ELR (cell line): ENCODE results near the gene KLHDC7B.

ENCODE experiments used
- DNase-seq: peaks from one replicate; pipeline ENCODE4 v3.0.0-alpha.2; 2015; ENCODE audit warnings: low read depth

Gene KLHDC7B

DNA sequence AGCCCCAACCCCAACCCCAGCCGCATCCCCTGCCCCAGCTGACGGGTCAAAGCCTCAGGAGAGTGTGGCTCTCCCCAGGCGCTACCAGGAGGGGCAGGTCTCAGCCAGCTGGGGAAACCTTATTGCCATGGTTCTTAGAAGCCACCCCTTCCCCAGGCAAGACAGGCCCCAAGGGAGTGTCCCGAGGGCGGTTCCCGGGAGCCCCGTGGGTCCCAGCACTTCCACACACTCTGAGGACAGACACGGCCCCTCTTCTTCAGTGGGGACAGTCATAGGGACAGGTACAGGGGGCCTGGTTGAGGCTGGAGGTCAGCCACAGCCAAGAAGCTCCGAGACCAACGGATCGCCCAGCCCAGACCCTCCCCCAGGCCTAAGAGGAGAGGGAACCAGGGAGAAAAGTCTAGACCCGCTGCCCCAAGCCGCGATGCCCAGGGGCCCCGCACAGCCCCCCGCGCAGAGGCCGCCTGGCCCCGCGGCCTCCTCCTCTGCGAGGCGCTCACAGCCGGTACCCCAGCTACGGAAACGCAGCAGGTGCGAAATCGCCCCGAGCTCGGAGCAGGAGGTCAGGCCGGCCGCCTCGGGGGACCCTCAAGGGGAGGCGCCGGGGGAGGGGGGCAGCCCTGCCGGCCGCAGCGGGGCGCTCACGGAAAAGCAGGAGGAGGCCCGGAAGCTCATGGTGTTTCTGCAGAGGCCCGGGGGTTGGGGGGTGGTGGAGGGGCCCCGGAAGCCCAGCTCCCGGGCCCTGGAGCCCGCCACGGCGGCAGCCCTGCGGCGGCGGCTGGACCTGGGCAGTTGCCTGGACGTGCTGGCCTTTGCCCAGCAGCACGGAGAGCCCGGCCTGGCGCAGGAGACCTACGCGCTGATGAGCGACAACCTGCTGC is 2.6 kb downstream of the KLHDC7B start:
- DNase-seq = no peak

- DNase-seq = no peak
Measured at GRCh38 chr22:50548921-50549790, 3.5 kb downstream of the KLHDC7B start.

DNA sequence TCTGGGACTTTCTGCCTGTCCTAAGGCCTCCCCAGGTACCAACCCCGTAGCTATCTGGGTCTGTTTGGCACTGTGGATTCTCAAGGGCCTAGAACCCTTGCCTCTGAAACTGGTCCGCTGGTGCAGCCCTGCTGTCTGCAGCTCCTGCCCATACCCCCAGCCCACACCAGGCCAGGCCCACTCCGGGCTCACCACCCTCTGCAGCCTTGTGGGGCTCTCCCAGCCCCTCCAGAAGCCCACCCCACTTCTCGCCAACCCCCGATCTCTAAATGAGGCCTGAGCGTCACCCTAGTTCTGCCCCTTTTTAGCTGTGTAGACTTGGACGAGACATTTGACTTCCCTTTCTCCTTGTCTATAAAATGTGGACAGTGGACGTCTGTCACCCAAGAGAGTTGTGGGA is 4.7 kb downstream of the KLHDC7B start:
- DNase-seq = no peak

GRCh38 chr22:50551160-50551752 is 5.6 kb downstream of the KLHDC7B start:
- DNase-seq = no peak

DNA sequence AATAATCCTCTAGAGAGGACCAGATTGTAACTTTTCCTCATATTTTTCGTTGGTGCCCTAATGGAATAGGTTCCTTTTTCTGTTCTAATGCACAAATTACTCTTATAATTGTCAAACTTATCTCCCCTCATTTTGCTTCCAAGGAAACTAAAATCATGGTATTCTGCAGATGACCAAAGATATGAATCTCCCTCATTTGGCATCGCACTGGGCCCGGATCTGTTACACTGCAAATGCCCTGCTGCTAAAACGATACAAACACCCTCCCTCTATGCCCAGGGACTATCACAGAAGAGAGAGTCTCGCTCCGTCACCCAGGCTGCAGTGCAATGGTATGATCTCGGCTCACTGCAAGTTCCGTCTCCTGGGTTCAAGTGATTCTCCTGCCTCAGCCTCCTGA is 7.6 kb downstream of the KLHDC7B start:
- DNase-seq = no peak

- no peak for DNase-seq
Measured at GRCh38 chr22:50556703-50557102, 11.0 kb downstream of the KLHDC7B start.

DNA sequence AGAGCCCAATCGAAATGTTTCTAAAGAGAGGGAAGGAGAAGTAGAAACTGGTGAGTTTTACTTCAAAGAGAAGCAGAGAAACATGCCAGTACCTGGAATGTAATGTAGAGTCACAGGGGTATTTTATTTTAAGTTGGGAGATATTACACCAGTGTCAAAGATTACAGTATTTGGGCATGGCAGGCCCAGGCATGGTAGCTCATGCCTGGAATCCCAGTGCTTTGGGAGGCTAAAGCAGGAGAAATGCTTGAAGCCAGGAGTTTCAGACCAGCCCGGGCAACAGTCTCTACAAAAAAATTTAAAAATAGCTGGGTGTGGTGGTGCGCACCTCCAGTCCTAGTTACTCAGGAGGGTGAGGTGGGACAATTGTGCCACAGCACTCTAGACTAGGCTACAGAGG is 14.3 kb downstream of the KLHDC7B start:
- no peak for DNase-seq

DNA sequence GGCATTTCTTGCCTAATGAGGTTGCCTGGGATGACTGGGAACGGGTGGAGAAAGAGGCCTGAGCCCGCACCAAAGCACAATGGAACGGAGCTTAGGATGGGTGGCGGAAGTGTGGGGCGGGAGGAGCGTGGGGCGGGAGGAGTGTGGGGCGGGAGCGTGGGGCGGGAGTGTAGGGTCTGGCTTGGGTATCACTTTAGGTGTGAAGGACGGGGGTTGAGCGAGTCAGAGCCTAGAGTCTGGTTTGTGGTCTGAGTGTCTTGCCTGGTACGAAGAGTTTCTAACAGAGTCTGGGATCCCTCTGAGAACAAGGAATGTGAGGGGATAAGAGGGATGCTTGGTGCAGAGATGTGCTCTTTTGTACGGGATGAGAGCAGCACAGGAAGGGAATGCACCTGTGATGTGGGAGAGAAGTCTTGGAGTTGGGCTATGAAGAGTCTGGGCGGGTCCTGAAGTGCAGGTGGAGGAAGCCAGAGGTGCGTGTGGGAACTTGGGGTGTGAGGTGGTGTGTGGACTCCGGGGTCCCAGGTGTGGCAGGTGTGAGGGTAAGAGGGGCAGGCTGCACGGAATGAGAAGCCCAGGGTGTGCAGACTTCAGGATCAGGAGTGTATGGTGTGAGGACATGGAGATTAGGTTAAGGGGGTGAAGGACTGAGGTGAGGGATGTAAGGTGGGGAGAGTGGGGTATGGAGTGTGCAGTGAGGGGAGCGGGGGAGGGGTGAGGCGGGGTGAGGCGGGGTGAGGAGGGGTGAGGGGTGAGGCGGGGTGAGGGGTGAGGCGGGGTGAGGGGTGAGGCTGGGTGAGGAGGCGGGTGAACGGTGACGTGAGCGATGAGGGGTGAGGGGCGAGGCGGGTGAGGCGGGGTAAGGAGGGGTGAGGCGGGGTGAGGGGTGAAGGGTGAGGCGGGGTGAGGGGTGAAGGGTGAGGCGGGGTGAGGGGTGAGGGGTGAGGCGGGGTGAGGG is 16.0 kb downstream of the KLHDC7B start:
- no peak for DNase-seq

GRCh38 chr22:50562523-50563412 is 17.1 kb downstream of the KLHDC7B start, which contains the start of gene SYCE3:
TSS of gene SYCE3 (minus strand) at chr22:50562919. CDS start at chr22:50556405, 6,514 bp downstream.
- peak; percentile 96 for DNase-seq

GRCh38 chr22:50563413-50564160 is 17.9 kb downstream of the KLHDC7B start:
- no peak for DNase-seq

- DNase-seq = no peak
Measured at GRCh38 chr22:50564289-50564688, 18.6 kb downstream of the KLHDC7B start.

- no peak for DNase-seq
Measured at GRCh38 chr22:50567721-50568252, 22.1 kb downstream of the KLHDC7B start.

GRCh38 chr22:50568626-50569025 is 22.9 kb downstream of the KLHDC7B start:
- DNase-seq = no peak

DNA sequence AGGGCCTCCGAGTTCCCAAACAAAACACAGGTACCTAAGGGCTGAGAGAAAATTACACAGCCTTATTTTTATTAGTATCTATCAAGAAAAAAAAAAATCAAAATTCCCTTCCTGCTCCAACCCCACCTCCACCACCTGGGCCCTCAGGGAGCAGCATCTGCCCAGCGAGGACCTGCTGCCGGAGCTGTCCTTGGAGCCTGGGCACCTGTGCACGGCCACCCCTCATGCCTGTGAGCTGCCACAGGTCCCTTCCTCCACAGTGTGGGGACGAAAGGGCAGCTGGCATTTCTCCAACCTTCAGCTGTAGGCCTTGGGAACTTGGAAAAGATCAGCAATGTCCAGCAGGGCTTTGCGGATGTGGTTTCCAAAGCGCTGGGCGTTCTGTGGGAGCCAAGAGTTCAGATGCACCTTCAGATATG is 23.4 kb downstream of the KLHDC7B start:
- DNase-seq = no peak

DNA sequence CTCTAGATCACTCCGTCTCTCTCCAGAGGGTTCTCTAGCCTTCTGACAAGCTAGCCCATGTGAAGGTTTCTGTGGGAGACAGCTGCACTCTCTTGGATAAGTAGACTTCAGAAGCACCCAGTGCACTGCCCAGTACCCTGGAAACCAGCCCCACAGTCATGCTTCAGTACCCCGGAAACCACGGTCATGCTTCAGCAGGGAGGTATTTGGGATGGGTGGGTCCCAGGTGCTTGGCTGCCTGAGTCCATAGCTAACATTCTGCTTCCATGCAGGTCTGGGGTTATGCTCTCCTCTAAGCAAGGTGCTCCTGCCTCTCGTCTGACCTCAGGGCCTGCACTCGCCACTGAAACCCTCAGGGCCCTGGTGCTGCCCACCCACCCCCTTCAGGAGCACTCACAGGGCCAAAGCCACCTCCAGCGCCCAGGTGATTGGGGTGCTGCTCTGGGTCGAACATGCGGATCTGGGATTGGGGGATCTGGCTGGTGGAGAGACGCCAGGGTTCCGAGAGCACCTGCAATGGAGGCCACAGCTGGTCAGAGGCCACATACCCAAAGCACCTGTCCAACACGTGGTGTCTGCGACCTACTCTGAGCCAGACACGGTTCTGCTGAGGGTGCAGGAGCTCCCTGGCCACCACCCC is 24.3 kb downstream of the KLHDC7B start:
- no peak for DNase-seq

DNA sequence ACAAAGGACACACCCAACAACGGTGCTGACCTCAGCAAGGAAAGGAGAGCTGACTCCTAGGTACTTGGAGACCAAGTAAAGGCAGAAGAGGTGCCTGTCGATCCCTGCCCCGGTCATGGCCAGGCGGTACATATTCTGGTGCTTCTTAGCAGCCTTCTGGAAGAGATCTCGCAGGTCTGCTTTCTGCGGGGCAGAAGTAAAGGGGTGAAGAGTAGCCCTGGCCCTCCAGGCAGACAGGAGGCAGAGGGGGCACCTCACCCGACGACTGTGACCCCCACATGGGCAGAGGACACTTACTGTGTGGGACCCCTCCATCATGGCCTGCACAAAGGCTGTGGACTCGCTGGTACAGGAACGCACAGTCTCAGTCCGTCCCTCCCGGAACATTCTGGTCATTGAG is 25.2 kb downstream of the KLHDC7B start:
- DNase-seq = no peak

DNA sequence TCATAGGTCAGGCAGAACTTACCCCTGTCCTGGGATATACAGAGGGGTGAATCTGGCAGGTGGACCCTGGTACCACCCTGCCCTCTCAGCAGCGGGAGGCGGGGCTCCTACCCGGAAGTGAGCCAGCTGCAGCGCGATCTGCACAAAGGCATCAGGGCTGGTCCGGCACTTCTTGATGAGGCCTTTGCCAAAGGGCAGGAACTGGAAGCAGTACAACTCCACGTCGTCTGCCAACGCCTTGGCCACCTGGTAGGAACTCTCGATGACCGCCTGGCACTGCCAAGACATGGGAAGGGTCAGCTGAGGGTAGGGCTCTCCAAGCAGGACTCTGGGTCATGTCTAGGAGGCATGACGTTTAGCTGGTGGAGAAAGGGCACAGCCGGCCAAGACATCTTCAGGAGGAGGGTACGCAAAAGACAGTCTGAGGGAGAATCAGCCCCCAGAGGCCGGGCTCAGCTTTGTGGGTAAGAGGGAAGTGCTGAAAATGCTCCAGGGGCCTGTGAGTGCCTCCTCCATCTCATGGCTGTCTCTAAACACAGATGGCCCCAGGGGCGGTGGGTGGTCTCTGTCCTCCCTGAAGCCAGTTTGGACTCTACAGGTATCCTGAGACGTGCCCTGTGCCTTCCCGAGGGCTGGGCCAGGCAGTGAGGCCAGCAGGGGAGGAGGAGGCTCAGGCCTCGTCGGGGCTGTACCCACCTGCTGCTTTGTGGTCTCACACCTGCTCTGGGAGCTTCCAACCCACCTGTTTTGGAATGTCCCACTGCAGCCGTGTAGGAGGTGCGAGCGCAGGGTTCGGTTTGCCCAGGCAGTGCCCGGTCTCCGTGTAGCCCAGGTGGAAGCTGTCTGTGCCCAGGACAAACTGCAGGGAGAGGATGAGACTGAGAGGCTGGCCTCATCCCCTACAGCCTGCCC is 25.8 kb downstream of the KLHDC7B start:
- no peak for DNase-seq

DNA sequence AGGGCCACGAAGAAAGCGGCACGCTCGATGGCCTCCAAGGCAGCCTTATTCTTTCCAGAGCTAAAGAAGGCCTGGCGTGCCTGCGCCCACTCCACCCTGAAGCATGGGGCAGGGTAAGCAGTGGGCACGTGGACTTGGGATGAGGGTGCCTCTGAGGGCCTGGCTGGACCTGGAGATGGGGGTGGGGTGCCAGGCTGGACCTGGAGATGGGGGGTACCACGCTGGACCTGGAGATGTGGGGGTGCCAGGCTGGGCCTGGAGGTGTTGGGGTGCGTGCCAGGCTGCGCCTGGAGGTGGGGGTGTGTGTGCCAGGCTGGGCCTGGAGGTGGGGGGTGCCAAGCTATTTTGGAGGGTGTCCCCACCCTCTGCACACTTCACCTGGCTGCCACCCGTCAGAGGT is 27.3 kb downstream of the KLHDC7B start:
- DNase-seq = no peak
